Neutrophil (primary cell): ENCODE results near the gene PIK3R2.

Source experiments
- H3K27ac ChIP-seq: fragments of 200-600 bp; sonication (generic); 2 replicates; pipeline ENCODE4 v1.5.1; 2016; ENCODE audit warnings: mild to moderate bottlenecking, moderate library complexity
- H3K27me3 ChIP-seq: fragments of 200-600 bp; sonication (generic); 2 replicates; pipeline ENCODE4 v1.6.0; 2016; ENCODE audit warnings: mild to moderate bottlenecking
- H3K36me3 ChIP-seq: fragments of 200-600 bp; sonication (generic); 2 replicates; pipeline ENCODE4 v1.5.1; 2017
- H3K4me1 ChIP-seq, 2 experiments: fragments of 200-600 bp in 1 of 2; sonication (generic) in 1 of 2; 1 replicate in 1 of 2; 2 replicates in 1 of 2; pipeline versions ENCODE4 v1.5.1 to v1.6.1; 2013 to 2016; ENCODE audit warnings: low read depth in 1 of 2, low read length in 1 of 2, mild to moderate bottlenecking in 1 of 2, moderate library complexity in 1 of 2; ENCODE audit not compliant: control insufficient read depth in 1 of 2, insufficient read depth in 1 of 2
- H3K4me3 ChIP-seq, 2 experiments: fragments of 200-600 bp in 1 of 2; sonication (generic) in 1 of 2; 1 replicate in 1 of 2; 2 replicates in 1 of 2; pipeline ENCODE4 v1.5.1; 2013 to 2016; ENCODE audit warnings: low read depth in 1 of 2, low read length in 1 of 2, mild to moderate bottlenecking in 1 of 2, moderate library complexity in 1 of 2
- H3K9me3 ChIP-seq: fragments of 200-600 bp; sonication (generic); 2 replicates; pipeline ENCODE4 v1.5.1; 2016
- TF ChIP-seq, protein P1 (sequence below): fragments of 200-600 bp; sonication (generic); IDR thresholded peaks from 2 replicates; pipeline ENCODE4 v1.5.1; 2016; ENCODE audit warnings: antibody characterized with exemption

PIK3R2 gene

DNA sequence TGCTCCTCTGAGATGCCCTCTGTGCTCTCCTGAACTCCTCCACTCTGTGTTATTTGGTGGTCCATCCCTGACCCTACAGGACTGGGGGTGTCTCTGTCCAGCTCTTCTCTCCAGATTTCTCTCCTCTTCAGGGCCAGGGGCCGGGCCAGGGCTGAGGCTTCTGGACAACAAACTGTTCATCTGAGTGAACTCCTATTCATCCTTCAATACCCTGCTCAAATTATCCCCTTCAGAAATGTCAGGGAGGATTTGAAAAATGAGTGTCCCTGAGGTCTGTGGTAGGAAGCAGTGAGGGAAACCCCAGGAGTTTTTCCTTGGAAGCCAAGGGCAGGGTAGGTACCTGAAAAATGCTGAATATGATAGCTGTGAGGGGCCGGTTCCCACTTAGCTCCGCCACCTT lies 65.6 kb downstream of the PIK3R2 start:
- TF ChIP-seq, protein P1, sequence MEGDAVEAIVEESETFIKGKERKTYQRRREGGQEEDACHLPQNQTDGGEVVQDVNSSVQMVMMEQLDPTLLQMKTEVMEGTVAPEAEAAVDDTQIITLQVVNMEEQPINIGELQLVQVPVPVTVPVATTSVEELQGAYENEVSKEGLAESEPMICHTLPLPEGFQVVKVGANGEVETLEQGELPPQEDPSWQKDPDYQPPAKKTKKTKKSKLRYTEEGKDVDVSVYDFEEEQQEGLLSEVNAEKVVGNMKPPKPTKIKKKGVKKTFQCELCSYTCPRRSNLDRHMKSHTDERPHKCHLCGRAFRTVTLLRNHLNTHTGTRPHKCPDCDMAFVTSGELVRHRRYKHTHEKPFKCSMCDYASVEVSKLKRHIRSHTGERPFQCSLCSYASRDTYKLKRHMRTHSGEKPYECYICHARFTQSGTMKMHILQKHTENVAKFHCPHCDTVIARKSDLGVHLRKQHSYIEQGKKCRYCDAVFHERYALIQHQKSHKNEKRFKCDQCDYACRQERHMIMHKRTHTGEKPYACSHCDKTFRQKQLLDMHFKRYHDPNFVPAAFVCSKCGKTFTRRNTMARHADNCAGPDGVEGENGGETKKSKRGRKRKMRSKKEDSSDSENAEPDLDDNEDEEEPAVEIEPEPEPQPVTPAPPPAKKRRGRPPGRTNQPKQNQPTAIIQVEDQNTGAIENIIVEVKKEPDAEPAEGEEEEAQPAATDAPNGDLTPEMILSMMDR, result no peak
- peaks cover 55% of the 10 kb centered on the region for H3K27me3 ChIP-seq
- H3K4me1 ChIP-seq, result no peaks in the 10 kb centered on the region
- H3K27ac ChIP-seq, result no peak overlapping the region
- H3K4me3 ChIP-seq, result no peak overlapping the region
- H3K9me3 ChIP-seq, result no peaks in the 10 kb centered on the region
- no peaks in the 10 kb centered on the region for H3K36me3 ChIP-seq
